Heart left ventricle (tissue), 16 donors: Measurements from ENCODE around the gene LRP1B. TPM values are rescaled to one million over a fixed set of nuclear protein-coding genes. Genes with fewer than 3 reads are reported as not detected.

Source experiments
- ATAC-seq, 4 donors: fragments of 200-7000 bp; cut with Tn5 transposase; one replicate each; pipeline ENCODE4 v1.9.1; 2020 to 2022; ENCODE audit warnings: moderate library complexity in 4 of 4, mild to moderate bottlenecking in 3 of 4, moderate number of reproducible peaks in 1 of 4
- DNase-seq, 5 donors: peaks; one replicate each; pipeline ENCODE4 v3.0.0-alpha.2; 2020
- H3K27ac ChIP-seq, 12 donors: fragments of 200-600 bp; sonication (generic) in 4 of 12; one replicate each; pipeline versions ENCODE4 v1.5.0 to v1.8.0; 2016 to 2022; ENCODE audit warnings: mild to moderate bottlenecking in 2 of 12
- H3K27me3 ChIP-seq, 9 donors: fragments of 200-600 bp; sonication (generic) in 2 of 9; one replicate each; pipeline versions ENCODE4 v1.5.1 to v1.8.0; 2016 to 2022; ENCODE audit warnings: mild to moderate bottlenecking in 3 of 9
- H3K36me3 ChIP-seq, 9 donors: fragments of 200-600 bp; sonication (generic) in 2 of 9; one replicate each; pipeline versions ENCODE4 v1.5.0 to v1.8.0; 2018 to 2022; ENCODE audit warnings: mild to moderate bottlenecking in 2 of 9
- H3K4me1 ChIP-seq, 12 donors: fragments of 200-600 bp; sonication (generic) in 4 of 12; one replicate each; pipeline versions ENCODE4 v1.5.0 to v1.8.0; 2016 to 2022; ENCODE audit warnings: mild to moderate bottlenecking in 3 of 12
- H3K4me3 ChIP-seq, 12 donors: fragments of 200-600 bp; sonication (generic) in 4 of 12; one replicate each; pipeline versions ENCODE4 v1.5.0 to v1.8.0; 2017 to 2022; ENCODE audit warnings: mild to moderate bottlenecking in 9 of 12, moderate library complexity in 4 of 12
- H3K9me3 ChIP-seq, 12 donors: fragments of 200-600 bp; sonication (generic) in 4 of 12; one replicate each; pipeline versions ENCODE4 v1.5.0 to v1.8.0; 2016 to 2022; ENCODE audit warnings: mild to moderate bottlenecking in 1 of 12
- CTCF ChIP-seq, 12 donors: fragments of 200-600 bp; sonication (generic) in 4 of 12; IDR thresholded peaks; one replicate each; pipeline versions ENCODE4 v1.5.0 to v1.8.0; 2018 to 2022; ENCODE audit warnings: antibody characterized with exemption in 12 of 12, mild to moderate bottlenecking in 5 of 12
- POLR2A ChIP-seq, 2 donors: fragments of 450-650 bp; IDR thresholded peaks; one replicate each; pipeline ENCODE4 v1.6.1; 2017; ENCODE audit warnings: antibody characterized with exemption in 2 of 2, mild to moderate bottlenecking in 2 of 2, moderate library complexity in 2 of 2
- WGBS, 4 donors: extraction: QIAGEN DNeasy Blood & Tissue Kit in 2 of 4; methylation state at CpG; one replicate each; pipeline versions ENCODE4 v1.1.5 to v1.1.7; 2013 to 2018; 5-methylcytosine and 5-hydroxymethylcytosine counted together
- intact Hi-C, 10 donors: fragments of 100-400 bp; cut with DNase I; formaldehyde crosslinking; loops; one replicate each; pipeline versions ENCODE4 v1.11.1 to v1.14.2; 2022
- polyA plus RNA-seq, 2 donors: library from polyadenylated mRNA; stranded (reverse); fragments of 200-250 nt; gene quantifications; one replicate each; pipeline ENCODE4 v1.2.3, GENCODE V29; 2013
- total RNA-seq, 9 donors: library from RNA; depleted of rRNA in 2 of 9; stranded (reverse); fragments of >200 nt in 2 of 9; fragmentation: NEBNext Ultra II Directional in 3 of 9; extraction: Animal tissue kit (Norgen Biotek cat#: 25700) in 3 of 9; gene quantifications; one replicate each; pipeline versions ENCODE4 v1.1.0 to v1.2.4, GENCODE V29; 2016 to 2023
- donor health status: ischemic (EF 13 %, LVEDD 7.1; RV severe dilation, severe dysfunction).
- donor health status: healthy with polysubstance abuse.
- donor health status: DM: no; HTN: yes; CAD: no.
- donor health status: DM: no; HTN: no; CAD: no.
- donor health status: ischemic (EF 25% LVEDD 6.9; RV normal size, moderate dysfunction).
- donor health status: ischemic (EF 25% LVEDD 5.7; RV mildly dilated, moderate dysfunction).
- donor health status: healthy.
- donor health status: DM: yes; HTN: yes; CAD: no.
- donor health status: ischemic (EF 35%, LVEDD 5.7; RV mildly dilated, moderate dysfunction).
- donor health status: nonischemic (EF 11% LVEDD 7.7; RV severe dilation, severe dysfunction).
- donor health status: DM: yes; HTN: yes; CAD: no.
- donor health status: PGD.
- donor health status: ischemic (EF 29% LVEDD 5.4; RV normal size, mild dysfunction).
- donor health status: nonischemic (EF 23%, LVEDD 6.1; RV moderate dilation, normal function).

The LRP1B gene
- total and polyA plus RNA-seq, 11 donors, result 0.01 to 0.19 (median 0.11) TPM; not detected in 2

DNA sequence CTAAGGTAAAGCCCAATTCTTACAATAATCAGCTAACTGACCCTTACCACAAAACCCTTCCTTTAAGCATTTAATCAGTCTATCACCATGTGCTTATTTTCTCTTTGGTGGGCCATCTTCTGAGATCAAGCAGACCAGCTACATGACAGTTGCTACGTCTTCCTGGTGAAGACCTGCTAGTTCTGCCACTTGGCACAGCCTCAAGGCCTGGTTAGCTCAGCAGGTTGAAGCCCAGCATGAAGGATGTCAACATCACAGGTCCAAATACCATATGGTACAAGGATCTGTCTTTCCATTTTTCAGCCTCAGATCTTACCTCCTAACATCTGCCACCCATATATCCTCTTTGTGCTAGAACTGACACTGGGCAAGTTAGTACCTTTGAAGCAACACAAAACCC, 636.9 kb downstream of the LRP1B start:
- no peak for ATAC-seq

GRCh38 chr2:141492816-141493215, 638.0 kb downstream of the LRP1B start:
- H3K4me1 ChIP-seq, result no peaks in the 10 kb centered on the region
- TF ChIP-seq CTCF (IDR thresholded peaks at IDR 0.05) (no peak), POLR2A (IDR thresholded peaks at IDR 0.05) (no peak)
- H3K9me3 ChIP-seq, result no peaks in the 10 kb centered on the region
- H3K4me3 ChIP-seq, result no peak overlapping the region
- 72 to 83% (median 74%) methylated on average over 3 of the region's 3 CpGs for WGBS, 4 donors
- no peaks in the 10 kb centered on the region for H3K27me3 ChIP-seq
- ATAC-seq, result no peak
- DNase-seq, result no peak
- no peaks in the 10 kb centered on the region for H3K36me3 ChIP-seq
- intact Hi-C loops, result no loop called here
- no peak overlapping the region for H3K27ac ChIP-seq

More for the DNA sequence above, 636.9 kb downstream of the LRP1B start:
- H3K9me3 ChIP-seq, result no peaks in the 10 kb centered on the region
- H3K27me3 ChIP-seq, result no peaks in the 10 kb centered on the region
- TF ChIP-seq CTCF (IDR thresholded peaks at IDR 0.05) (no peak), POLR2A (IDR thresholded peaks at IDR 0.05) (no peak)
- H3K4me1 ChIP-seq, result peaks cover 0 to 6% (median 0%) of the 10 kb centered on the region in 12 donors
- WGBS, 4 donors, result 45 to 85% (median 78%) methylated on average over 1 of the region's 1 CpG
- H3K36me3 ChIP-seq, result no peaks in the 10 kb centered on the region
- no peak overlapping the region for H3K4me3 ChIP-seq
- DNase-seq, result no peak
- H3K27ac ChIP-seq, result no peak overlapping the region
- intact Hi-C loops, result no loop called here

DNA sequence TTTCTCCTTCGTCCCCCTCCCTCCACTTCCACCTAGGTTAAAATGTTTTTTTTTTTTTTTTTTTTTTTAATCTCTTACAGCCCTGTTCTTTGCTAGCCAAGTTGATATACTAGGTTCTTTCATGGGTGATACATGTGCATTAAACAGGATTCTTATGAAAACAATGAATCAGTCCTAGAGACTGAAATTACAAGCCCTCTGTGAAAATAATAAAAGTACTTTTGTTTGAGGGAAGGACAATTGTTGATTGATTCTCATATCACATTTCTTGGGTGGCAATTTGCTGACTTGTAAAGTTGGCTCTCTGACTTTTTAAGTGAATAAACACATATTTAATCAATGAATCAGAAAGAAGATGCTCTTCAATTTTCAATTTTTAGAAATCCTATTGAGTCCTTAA, 639.9 kb downstream of the LRP1B start:
- no peak overlapping the region for H3K27ac ChIP-seq
- H3K36me3 ChIP-seq, result no peaks in the 10 kb centered on the region
- TF ChIP-seq POLR2A (IDR thresholded peaks at IDR 0.05) (no peak), CTCF (IDR thresholded peaks at IDR 0.05) (no peak)
- no peaks in the 10 kb centered on the region for H3K9me3 ChIP-seq
- WGBS, 4 donors, result 64 to 79% (median 70%) methylated on average over 1 of the region's 1 CpG
- H3K4me3 ChIP-seq, result no peak overlapping the region
- DNase-seq, result no peak
- no peaks in the 10 kb centered on the region for H3K27me3 ChIP-seq
- no peak for ATAC-seq
- no peaks in the 10 kb centered on the region for H3K4me1 ChIP-seq
- intact Hi-C loops, result no loop called here

DNA sequence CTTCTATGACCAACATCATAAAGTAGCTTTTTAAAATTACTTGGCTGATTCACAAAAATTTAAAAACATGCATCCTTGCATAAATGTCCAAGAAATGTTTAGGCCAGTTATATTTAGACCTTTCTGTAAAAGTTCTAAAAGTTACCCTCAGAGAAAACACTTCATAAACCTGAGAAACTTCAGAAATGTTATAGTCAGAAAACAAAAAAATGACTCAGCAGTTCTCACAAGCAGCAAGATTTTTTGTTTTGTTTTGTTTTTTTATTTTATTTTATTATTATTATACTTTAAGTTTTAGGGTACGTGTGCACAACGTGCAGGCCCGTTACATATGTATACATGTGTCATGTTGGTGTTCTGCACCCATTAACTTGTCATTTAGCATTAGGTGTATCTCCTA, 648.1 kb downstream of the LRP1B start:
- H3K27ac ChIP-seq, result no peak overlapping the region
- H3K27me3 ChIP-seq, result no peaks in the 10 kb centered on the region
- H3K9me3 ChIP-seq, result no peaks in the 10 kb centered on the region
- TF ChIP-seq CTCF (IDR thresholded peaks at IDR 0.05) (no peak), POLR2A (IDR thresholded peaks at IDR 0.05) (no peak)
- no peak overlapping the region for H3K4me3 ChIP-seq
- no peak for ATAC-seq
- H3K36me3 ChIP-seq, result no peaks in the 10 kb centered on the region
- no peaks in the 10 kb centered on the region for H3K4me1 ChIP-seq
- 94 to 97% (median 95%) methylated on average over 3 of the region's 3 CpGs for WGBS, 4 donors
- intact Hi-C loops, result no loop called here
- no peak for DNase-seq
